Dermis blood vessel endothelial cell (primary cell): ENCODE measurements around the gene EXOSC5. TPM values are rescaled to one million over a fixed set of nuclear protein-coding genes. Genes with fewer than 3 reads are reported as not detected.
"Not testable (repeated sequence)": the region's sequence is repeated elsewhere in the genome, so short reads cannot be mapped to it uniquely, and the experiment has no call there.

Source experiments
- DNase-seq: peaks from one replicate; pipeline ENCODE4 v3.0.0; 2010
- total RNA-seq: library from RNA; depleted of rRNA; stranded (reverse); fragments of >200 nt; gene quantifications from 2 replicates; pipeline ENCODE4 v1.2.3, GENCODE V29; 2014

Gene EXOSC5
- total RNA-seq, 1 donor from 2014 or later: 11.9 TPM

DNA sequence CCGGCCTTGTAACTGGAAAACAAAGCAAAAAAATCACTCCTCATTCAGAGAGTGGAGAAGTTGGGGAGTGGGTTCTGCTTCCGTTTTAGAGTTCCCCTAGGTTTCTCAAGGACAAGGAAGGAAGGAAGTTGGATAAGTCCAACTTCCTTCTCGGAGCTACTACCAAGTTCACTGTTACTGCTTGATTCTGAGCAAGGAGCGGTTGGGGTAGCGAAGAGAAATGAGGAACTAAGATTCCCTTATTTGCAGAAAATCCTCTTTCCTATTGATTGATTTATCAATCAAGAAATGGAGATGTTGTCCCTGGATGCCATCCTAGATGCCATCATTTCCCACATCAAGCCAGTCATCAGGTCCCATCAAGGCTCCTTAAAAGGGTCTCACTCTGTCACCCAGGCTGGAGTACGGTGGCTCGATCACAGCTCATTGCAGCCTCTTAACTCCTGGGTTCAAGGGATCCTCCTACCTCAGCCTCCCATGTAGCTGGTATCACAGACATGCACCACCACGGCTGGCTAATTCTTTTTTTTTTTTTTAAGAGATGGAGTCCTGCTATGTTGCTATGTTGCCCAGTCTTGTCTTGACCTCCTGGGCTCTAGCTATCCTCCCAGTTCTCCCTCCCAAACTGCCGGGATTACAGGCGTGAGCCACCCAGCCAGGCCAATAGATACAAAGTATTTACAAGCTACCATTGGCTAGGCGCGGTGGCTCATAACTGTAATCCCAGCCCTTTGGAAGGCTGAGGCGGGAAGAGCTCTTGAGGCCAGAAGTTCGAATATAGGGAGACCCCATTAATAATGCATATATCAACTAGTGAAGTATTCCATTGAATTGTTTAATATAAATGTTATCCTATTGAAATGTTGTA, 32.4 kb downstream of the EXOSC5 start:
- no peak for DNase-seq

DNA sequence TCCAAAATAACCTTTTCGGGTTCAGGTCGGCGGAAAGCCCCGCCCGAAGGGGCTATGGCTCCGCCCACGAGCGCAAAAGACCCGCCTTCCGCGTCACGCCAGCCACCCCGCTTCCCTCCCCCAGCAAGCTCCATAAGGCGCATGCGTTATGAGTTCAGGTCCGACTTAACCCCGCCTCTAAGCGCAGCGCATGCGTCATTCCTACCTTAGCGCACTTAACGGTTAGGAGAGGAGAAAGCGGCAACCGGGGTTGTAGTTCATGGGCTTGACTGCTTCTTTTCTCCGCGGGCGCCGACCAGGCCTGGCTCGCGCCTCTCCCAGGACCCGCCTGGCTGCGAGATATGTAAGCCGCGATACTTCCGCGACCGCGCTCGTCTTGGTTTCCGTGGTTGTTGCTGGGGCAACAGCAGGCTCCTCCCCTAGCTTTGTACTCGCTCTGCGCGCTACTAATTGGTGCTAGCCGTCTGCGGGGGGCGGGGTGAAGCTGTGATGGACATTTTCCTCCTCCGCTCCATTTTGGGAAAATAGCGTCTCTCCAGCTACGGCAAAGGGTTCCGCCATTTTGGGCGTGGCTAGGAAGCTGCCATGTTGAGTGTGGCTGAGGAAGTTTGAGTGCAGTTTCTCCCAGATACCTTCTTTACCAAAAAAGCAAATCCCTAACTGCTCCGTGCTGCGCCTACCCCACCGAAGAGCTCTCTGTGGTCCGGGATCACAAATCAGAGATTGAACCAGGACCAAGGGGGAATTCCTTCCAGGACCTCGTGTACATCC, 33.2 kb downstream of the EXOSC5 start, which contains the start of gene B9D2:
TSS of gene B9D2 (minus strand) at position 397 of the 771 bp plus-strand sequence. CDS start 630 bp downstream, outside the sequence.
- peak; percentile 99 for DNase-seq

DNA sequence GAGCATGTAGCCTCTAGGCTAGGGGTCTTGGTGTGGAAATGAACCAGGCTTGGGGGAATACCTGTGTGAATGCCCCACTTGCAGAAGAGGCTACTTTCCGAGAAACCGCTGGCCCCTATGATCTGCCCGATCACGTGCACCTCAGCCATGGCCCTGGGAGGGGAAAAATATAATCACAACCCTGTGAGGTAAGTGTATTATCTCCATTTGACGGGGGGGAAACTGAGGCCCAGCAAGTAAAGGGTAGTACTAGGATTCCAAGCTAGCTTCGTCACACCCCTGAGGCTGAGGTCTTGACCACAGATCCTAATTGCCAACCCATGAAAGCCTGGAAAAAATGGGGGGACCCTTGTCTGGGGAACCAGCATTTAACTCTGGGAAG, 33.8 kb downstream of the EXOSC5 start:
- DNase-seq: no peak

DNA sequence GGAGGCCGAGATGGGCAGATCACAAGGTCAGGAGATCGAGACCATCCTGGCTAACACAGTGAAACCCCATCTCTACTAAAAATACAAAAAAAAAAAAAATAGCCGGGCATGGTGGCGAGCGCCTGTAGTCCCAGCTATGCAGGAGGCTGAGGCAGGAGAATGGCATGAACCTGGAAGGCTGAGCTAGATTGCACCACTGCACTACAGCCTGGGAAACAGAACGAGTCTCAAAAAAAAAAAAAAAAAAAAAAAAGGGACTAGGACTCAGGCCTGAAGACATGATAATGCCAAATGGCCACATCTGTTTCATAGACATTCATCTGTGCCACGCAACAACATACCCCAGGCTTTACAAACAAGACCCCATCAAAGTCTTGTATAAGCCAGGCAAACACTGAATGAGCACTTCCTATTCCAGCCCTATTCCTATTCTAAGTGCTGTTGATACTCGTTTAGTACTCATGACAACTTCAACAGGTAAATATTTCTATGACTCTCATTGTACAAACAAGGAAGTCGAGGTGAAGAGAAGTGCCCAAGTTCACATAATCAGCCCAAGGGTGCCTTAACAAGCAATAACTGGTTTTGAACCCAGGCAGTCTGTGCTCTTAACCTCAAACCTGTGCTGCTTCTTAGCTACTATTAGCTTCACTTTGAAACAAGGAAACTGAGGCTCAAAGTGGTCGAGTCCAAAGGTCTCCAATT, 34.9 kb downstream of the EXOSC5 start:
- DNase-seq: no peak

DNA sequence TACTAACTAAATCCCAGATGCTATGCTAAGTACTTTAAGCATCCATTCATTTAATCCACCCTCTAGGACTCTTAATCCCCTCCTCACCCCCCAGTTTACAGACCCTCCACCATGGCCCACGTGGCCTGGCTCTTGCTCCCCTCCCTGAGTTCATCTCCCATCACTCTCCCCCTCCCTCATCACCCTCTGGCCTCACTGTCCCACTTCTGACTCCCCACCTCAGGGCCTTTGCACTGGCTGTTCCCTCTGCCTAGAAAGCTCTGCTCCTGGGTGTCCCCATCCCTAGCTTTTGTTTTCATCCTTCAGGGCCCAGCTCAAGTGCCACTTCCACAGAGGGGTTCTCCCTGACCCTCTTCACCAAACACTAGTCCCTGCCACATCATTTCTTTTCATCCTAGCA, 37.4 kb downstream of the EXOSC5 start:
- no peak for DNase-seq

DNA sequence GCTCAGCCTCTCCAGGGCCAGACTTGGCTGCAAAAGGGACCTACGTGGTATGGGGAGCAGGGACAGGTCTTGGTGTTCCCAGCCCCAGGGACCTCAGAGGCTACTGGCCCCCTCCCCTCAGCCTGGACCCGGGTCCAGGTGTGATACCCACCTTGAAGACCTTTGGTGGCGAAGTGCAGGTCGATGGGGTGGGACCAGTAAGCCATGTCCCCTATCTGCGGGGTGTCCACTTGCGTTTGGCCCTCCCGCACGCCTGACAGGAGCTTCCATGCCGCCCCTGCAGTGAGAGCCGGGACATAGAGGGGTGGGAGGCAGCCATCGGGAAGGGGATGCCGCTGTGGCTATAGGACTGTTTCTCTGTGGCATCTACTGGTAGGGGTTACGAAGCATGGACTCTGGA, 39.4 kb downstream of the EXOSC5 start:
- no peak for DNase-seq

DNA sequence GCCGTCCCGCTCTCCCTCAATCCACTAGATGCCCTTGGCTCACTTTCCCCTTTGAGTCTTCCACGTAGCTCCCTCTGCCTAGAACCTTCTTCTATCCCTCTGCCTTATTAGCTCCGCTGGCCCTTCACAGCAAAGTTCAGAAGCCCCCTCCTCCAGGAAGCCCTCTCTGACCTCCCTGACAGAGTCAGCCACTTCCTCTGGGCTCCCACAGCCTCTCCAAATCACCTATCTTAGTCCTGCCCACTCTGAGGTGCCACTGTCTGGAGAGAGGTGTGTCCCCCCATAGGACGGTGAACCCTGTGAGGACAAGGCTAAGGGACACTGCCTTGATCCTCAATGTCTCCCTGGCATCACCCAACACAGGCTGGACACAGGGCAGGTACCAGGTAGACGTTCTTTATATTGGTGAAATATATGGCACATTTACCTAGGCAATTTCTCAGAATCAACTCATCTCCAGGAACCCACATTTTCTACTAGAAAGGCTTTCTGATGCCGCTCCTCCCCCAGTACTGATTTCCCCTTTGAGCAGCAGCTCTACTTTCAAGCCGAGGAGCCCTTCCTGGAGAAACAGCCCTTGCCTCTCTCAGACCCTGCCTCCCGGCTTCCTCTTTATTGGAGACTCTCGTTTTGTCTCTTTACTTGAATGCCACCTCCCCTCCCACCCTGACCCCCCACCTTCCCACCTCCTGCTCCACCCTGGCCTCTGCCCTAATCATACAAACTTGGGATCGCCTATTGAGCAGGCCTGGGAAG, 40.0 kb downstream of the EXOSC5 start:
- no peak for DNase-seq

DNA sequence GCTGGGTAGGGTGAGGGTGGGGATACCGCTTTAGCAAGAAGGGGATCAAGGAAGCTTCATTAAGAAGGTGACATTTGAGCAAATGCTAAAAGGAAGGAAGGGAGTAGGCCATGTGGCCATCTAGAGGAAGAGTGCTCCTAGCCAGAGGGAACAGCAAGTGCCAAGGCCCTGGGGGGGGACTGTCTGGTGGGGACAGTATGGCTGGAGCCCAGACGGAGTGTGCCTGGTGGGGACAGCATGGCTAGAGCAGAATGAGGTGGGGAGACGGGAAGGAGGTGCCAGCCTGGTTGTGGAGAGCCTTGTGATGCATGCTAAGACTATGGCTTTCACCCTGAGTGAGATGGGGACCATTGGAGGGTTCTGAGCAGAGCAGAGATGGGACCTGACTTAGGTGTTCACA, 41.4 kb downstream of the EXOSC5 start:
- DNase-seq: no peak

DNA sequence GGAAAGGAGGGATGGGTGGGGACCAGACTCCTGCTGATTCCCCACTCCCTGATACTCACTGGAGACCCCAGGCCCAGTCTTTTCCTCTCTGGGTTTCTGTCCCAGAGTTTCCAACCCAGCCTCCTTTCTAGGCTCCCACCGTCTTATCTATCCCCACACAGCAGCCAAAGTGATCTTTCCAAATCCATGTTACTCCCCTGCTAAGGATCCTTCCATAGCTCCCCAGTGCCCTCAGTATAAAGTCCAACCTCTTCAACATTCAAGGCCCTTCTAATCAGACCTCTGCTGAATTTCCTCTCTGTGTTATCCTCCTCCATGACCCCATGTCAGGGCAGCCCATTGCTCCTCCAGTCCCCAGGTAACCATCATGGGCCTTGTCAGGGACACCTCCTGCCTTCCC, 42.1 kb downstream of the EXOSC5 start:
- DNase-seq: no peak

DNA sequence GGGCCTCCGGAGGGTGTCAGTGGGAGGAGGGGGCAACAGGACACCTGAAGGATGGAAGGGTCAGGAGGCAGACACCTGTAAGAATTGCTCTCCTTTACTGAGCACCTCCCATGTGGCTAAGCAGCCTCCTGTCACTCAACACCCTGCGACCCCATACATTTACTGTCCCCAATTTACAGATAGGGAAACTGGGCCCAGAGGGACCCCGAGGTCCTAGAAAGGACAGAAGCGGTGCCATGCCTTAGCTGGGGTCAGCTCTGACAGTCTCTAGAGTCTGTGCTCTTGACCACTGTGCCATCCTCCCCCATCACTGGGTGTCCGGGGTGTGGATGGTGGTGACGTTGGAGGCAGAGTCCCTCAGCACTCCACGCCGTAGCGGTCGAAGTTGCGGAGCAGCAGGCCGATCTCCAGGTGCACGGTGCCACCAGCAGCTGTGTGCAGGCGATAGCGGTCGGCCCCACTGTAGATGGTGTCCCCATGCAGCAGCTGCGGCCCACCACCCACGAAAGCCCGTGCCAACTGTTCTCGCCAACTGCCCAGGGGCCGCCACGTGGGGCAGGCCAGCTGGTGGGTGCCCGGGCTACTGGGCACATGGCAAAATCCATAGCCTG, 42.7 kb downstream of the EXOSC5 start:
- no peak for DNase-seq

DNA sequence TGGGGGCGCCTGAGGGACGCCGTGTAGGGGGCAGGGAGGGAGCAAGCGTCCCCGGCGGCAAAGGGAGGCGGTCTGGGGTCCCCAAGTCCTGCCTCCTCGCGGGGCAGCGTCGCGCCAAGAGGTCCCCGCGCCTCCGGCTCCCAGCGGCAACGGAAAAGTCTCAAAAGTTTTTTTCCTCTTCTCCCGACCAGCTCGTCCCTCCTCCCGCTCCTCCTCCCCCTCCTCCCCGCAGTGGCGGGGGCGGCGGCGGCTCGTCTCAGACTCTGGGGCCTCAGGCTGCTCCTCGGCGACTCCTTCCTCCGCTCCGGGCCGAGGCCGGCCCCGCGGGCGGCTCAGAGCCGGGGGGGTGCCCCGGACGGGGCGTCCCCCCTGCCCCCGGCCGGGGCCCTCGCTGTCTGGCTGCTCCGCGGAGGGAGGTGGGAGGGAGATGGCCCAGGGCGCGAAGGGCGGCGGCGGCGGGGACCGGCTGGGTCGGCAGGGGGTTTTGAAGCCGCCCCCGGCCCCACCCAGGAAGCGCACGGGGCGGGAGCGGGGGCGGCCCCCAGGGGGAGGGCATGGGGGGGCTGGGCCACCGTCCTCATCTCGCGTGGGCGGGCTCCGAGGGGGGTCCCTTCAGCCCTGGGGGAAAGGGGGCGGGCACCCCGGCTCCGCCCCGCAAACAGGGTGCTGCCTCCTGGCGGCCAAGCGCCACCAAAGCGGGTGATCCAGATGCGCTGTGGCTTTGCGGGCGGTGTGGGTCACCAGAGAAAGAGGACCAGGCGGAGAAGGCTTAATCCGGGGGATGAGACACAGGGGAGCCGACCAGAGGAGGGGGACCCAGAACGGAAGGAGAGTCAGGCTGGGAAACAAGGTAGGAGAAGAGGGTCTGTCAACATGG, 43.5 kb downstream of the EXOSC5 start, which contains the start of gene TGFB1:
TSS of gene TGFB1 (minus strand) at position 457 of the 877 bp plus-strand sequence. CDS start 878 bp downstream, outside the sequence.
- peak; percentile 87 for DNase-seq

DNA sequence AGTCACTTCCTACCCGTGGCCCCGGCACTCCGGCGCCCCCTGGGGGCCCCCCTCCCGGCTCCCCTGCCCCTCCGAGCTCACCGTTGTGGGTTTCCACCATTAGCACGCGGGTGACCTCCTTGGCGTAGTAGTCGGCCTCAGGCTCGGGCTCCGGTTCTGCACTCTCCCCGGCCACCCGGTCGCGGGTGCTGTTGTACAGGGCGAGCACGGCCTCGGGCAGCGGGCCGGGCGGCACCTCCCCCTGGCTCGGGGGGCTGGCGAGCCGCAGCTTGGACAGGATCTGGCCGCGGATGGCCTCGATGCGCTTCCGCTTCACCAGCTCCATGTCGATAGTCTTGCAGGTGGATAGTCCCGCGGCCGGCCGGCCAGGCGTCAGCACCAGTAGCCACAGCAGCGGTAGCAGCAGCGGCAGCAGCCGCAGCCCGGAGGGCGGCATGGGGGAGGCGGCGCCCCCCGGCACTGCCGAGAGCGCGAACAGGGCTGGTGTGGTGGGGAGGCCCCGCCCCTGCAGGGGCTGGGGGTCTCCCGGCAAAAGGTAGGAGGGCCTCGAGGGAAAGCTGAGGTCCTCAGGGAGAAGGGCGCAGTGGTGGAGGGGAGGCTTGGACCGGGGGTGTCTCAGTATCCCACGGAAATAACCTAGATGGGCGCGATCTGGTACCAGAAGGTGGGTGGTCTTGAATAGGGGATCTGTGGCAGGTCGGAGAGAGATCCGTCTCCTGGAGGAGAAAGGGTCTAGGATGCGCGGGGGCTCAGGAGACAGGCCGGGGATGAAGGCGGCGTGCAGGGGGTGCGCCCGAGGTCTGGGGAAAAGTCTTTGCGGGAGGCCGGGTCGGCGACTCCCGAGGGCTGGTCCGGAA, 44.3 kb downstream of the EXOSC5 start:
- DNase-seq: peak; percentile 72

DNA sequence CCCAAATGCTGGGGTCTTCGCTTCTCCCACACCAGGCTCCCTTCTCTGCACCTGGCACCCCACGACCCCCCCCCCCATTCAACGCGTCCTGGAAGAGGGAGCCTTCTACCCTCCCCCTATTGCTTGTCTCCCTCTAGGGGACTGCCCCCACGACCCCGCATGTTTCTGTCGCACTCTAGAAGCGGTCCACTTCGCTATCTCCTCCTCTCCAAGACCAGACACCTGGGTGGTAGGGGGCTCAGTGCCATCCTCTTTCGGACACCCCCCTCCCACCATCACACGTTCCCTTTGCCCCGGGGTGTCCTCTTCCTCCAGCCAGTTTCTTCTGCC, 44.9 kb downstream of the EXOSC5 start:
- DNase-seq: no peak

DNA sequence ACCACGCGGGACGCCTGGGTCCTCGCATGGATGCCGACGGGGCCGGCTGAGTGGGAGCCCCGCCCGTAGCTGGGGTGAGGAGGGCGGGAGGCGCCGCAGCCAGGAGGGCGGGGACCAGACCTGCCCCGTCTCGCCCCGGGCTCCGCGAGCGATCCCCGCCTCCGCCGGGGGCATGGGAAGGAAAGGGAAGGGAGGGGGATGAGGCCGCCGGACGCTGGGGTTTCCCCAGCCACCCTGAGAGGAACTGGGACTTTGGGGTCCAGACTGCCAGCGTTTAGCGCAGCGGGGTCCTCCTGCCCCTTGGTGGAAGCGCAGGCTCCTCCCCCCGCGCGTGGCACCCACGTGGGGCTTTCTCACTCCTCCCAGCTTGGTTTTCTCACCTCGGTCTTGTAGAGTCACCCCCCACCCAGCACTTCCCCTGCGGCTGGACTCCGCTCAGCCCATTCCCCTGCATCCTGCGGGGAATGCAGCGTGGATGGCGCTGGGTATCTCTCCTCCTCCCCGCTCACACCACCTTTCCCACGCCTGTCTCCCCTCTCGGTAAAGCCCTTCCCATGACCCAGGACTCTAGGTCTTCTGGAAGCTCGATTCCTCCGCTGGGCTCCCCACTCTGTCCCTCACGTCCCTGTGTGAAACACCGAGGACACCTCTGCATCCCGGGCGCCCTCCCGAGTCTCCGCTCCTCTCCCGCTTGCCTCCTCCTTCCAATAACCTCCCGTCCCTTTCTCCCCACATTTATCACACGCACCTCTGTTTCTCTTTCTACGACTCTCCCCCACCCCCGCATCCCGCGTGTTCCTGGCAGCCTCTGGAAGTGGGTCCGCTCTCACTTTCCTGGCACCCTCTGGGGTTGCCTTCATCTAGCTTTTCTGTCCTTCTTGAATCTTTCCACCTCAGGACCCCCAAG, 45.6 kb downstream of the EXOSC5 start:
- DNase-seq: peak; percentile 76

DNA sequence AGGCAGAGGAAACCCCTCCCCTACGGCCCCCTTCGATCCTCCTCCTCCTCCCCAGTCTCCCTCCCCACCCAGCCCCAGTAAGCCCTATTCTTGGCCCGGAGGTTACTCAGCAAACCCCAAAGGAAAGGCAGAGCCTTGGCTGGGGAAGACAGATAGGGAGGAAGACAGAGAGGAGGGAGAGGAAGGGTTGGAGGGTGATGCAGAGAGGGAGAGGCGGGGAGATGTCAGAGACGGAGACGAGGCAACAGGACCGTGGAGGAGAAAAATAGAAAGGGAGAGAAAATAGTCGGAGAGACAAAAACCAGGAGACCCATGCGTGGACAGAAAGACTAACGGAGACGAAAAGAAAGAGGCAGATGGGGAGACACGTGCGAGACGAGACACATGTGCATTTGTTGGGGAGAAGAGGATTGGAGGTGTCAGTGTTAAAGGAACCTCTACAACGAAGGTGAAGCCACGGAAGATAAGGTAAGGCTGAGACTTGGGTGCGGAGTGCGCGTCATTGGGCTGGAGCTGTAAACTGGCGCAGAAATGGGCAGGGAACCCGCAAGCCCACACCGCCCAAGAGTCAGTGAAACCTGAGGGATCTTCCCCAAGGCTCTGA, 46.3 kb downstream of the EXOSC5 start:
- peak; percentile 35 for DNase-seq

DNA sequence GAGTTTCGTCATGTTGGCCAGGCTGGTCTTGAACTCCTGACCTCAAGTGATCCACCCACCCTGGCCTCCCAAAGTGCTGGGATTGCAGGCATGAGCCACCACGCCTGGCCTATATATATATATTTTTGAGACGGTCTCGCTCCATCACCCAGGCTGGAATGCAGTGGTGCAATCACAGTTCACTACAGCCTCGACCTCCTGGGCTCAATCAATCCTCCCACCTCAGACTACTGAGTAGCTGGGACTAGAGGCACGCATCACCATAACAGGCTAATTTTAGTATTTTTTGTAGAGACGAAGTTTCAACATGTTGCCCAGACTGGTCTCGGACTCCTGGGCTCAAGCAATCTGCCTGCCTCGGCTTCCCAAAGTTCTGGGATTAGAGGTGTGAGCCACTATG, 50.2 kb downstream of the EXOSC5 start:
- not testable (repeated sequence) for DNase-seq

DNA sequence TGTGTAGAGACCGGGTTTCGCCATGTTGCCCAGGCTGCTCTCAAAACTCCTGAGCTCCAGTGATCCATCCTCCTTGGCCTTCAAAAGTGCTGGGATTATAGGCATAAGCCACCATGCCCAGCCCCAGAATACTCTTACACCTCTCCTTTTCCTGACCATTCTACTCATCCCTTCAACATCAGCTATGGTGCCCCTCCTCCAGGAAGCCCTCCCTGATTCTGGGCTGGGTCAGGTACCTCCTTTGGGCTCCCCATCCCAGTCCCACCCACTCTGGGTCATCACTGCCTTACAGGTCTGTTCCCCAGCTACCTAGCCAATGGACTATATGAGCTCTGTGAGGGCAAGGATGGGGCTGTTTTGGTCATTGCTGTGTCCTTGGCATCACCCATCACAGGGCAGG, 53.0 kb downstream of the EXOSC5 start:
- DNase-seq: no peak
